Measurements from ENCODE around the gene LONRF2.
A peak's percentile ranks its signal among the peaks of the same experiment; 100 is the strongest.
"Not testable (repeated sequence)": the region's sequence is repeated elsewhere in the genome, so short reads cannot be mapped to it uniquely, and the experiment has no call there.

The LONRF2 gene

DNA sequence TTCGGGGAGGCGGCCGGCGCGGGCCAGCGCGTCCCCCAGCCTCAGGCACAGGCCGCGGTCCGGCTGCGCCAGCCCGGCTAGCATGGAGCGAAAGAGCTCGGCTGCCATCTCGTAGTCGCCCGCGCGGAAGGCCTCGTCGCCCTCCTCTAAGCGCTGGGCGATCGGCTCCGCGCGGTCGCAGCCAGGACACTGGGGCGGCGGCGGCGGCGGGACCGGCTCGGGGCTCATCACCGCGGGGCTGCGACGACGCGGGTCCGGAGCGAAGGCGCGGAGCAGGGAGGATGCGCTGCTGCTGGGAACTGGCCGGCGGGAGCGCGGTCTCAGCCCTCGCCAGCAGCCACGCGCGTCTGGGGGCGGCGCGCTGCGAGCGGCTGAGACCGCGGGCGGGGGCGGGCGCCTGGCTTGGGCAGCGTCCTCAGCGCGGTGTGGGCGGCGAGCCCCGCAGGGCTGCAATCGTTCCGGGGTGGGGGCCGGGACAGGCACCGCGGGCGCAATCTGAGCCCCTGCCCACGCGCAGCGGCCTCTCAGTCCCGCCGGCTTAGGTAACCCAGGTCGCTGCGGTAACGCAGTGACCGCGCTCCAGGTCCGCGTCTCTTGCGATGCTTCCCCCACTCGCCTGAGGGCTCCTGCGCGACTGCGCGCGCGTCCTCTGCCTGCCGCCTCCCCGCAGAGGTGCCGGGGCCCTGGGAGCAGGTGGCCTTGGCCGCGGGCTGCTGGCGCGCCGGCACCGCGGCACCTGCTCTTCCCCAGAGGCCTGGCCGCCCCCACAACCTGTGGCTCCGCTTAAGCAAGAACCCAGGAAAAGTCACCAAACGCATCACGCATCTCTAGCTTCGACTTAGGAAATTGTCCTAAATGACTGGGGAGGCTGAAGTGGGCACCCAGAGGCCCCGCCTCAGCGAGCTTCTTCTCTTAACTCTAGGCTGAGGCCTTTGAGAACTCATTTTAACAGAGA lies at the start of gene LONRF2:
Gene LONRF2 (minus strand): TSS at position 636 of the 955 bp plus-strand sequence. CDS start 408 bp downstream, at position 228.
- peak; percentile 57 for DNase-seq

DNA sequence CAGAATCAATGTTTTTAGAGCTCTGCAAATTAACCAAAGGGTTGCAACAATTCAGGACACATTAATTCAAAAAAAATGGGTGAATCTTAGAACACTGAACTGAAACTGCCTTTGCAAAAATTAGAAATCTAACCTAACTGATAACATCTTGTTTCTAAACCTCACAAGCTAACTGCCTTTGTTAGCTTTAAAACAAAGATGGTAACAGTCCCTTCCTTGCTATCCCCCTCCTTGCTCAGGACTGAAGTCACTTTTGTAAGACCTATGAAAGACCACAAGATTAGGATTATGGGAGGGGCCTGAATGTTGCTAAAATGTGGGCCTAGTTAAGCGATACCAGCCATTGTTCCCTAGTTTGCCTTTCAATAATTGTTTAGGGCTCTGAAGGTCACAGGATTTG lies 44.9 kb upstream of the LONRF2 start:
- DNase-seq: no peak

DNA sequence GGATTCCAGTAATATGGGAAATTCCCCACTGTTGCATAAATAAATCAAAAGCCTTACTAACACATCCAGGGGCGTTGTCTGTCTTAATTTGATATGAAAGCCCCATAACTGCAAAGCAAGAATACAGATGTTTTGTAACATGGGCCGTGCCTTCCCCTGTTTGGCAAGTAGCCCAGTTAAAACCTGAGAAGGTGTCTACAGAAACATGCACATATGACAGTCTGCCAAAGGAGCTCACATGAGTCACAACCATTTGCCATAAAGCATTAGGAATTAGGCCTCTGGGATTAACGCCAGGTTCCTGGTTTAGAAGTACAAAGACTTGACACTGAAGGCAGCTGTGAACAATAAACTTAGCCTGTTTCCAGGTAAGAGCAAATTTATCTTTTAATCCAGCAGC lies 43.1 kb upstream of the LONRF2 start:
- DNase-seq: no peak

DNA sequence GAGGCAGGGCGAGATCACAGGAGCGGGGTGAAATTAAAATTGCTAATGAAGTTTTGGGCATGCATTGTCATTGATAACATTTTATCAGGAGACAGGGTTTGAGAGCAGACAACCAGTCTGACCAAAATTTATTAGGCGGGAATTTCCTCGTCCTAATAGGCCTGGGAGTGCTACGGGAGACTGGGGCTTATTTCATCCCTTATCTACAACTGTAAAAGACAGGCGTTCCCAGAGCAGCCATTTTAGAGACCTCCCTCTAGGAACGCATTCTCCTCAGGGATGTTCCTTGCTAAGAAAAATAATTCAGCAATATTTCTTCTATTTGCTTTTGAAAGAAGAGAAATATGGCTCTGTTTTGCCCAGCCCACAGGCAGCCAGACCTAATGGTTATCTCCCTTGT lies 40.0 kb upstream of the LONRF2 start:
- not testable (repeated sequence) for DNase-seq

DNA sequence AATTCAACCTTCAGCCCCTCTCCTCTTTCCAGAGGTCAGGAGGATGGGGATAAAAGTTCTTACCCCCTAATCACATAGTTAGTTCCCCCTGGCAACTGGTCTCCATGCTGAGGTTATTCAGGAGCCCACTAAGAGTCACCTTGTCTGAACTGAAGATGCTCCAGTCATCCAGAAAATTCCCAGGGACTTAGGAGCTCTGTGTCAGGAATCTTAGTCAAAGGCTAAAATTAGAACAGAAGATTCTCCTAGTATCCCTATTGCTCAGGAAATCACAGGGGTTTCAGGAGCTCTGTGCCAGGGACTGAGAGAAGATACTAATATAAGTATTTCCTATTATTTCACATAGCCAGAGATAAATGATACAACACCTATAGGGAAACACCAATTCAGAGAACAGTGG lies 37.3 kb upstream of the LONRF2 start:
- no peak for DNase-seq

DNA sequence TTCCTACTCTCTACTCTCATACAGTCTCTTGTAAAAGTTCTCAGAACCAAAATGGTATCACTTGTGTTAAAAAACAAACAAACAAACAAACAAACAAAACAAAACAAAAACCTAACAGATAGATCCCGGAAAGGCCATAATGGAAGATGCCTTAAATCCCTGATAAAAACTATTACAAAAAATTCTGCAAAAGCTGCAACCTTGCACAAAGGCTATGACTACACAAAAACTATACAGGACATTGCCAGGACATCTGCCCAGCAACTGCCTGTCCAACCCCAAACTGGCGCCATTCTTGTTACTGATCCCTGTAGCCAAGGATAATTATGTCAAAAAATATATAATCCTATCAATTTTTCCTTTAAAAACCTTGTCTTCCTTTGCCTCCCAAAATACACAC lies 36.3 kb upstream of the LONRF2 start:
- DNase-seq: no peak

DNA sequence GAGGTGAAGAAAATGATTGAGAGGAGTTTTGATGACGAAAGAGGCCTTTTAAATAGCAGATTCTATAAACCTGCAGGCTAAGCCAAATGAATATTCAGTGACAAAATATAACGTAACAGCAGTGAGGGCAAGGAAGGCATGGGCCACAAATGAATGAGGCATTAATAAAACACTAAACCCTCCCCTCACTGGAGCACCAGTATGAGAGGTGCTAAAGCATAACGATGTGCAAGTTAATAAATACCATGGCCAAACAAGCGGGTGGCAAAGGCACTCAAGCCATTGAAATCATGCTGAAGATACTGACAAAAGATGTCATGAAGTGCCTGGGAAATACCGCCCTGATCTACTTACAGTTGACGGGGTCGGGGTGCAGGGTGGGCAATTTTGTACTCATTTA lies 30.2 kb upstream of the LONRF2 start:
- no peak for DNase-seq

DNA sequence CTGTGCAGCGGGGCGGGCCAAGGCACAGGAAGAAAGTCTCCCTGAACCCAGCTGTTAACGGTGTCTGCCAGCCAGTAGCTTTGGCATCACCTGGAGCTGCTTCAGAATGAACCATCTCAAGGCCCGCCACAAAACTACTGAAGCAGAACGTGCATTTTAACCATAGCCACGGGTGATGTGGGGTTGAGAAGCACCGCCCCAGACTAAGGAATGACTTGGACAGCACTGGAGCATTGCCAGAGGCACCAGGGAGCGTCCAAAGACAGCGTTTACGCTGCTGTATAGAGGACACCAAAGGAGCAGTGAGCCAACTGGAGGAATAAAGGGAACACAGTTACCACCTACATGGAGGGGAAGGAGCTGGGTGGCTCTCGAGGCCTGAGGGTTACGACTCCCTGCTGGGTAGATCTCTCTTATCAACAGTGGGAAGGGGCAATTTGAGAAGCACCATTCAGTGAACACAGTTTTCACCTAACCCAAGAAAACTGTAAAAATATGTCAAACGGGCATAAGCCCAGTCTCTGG lies 28.4 kb upstream of the LONRF2 start:
- DNase-seq: no peak

DNA sequence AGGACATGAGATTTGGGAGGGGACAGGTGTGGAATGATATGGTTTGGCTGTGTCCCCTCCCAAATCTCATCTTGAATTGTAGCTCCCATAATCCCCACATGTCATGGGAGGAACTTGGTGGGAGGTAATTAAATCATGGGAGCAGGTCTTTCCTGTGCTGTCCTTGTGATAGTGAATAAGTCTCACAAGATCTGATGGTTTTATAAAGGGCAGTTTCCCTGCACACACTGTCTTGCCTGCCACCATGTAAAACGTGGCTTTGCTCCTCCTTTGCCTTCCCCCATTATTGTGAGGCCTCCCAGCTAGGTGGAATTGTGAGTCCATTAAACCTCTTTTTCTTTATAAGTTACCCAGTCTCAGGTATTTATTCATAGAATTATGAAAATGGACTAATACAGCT lies 22.8 kb upstream of the LONRF2 start:
- DNase-seq: not testable (repeated sequence)

DNA sequence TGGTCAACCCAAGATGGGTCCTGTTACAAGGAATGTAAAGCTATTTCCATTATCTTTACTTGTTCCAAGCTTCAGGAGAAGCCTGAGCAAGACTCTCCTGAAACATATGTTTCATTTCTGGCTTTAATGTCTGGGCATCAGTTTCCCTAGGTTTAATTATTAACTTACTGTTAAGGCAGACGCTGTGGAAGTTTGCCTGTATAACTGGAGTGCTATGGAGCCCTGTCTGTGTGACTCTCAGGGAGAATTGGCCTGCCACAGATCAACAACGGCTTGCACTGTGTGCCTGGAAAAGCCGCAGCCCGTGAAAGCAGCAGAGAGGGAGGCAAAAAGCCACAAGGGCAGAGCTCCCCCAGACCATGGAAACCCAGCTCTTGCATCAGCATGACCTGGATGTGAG lies 22.1 kb upstream of the LONRF2 start:
- DNase-seq: peak; percentile 19

DNA sequence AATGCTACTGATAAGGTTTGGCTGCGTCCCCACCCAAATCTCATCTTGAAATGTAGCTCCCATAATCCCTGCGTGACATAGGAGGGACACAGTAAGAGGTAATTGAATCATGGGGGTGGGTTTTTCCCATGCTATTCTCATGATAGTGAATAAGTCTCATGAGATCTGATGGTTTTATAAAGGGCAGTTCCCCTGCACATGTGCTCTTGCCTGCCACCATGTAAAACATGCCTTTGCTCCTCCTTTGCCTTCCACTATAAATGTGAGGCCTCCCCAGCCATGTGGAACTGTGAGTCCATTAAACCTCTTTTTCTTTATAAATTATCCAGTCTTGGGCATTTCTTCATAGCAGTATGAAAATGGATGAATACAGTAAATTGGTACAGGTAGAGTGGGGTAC lies 20.2 kb upstream of the LONRF2 start:
- DNase-seq: not testable (repeated sequence)

DNA sequence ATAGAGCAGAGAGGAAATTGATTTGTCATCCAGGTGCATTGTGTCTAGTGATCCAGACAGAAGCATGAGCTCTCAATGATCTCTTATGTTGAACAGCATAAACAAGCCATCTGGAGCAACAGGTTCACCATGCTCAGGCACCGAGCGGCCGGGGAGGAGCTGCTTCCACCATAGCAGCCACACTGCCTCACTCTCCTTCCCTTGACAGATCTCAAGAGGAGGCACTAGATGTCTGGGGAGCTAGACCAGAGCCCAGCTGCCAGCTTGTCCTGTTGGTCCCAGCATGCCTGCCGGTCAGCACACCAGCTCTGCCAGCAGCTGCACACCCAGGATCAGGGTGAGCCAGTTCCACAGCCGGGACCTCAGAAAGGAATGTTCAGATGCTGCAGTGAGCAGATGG lies 17.5 kb upstream of the LONRF2 start:
- DNase-seq: no peak

DNA sequence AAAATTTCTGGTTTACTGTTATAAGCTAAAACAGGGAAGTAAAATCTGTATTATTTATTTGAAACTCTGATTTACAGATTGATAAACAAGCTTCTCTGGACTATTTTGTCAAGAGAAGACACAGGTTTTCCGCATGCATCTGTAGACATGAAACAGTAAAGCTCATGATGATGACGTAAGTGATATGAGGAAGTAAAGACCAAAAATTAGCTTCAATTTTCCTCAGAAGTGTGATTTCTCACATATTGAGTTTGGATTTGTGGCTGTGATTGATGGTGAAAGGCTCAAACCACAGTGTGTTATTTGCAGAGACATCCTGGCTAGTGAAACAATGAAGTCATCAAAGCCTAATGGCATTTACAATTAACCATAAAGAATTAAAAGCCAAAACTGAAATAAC lies 12.6 kb upstream of the LONRF2 start:
- no peak for DNase-seq

DNA sequence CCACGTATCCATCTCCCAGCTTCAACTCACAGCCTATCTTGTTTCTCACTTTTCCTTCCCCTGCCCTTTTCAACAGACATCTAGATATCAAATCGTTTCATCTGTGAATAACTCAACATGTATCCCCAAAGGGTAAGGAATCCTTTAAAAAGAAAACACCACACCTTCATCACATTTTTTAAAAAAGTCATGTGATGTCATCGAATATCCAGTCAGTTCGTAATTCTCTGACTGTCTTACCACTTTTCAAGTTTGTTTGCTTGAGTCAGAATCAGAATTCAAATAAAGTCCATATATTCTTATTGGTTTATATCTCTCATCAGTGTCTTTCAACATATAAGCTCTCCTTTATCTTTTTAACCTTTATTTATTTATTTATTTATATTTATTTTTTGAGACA lies 5.4 kb upstream of the LONRF2 start:
- no peak for DNase-seq

DNA sequence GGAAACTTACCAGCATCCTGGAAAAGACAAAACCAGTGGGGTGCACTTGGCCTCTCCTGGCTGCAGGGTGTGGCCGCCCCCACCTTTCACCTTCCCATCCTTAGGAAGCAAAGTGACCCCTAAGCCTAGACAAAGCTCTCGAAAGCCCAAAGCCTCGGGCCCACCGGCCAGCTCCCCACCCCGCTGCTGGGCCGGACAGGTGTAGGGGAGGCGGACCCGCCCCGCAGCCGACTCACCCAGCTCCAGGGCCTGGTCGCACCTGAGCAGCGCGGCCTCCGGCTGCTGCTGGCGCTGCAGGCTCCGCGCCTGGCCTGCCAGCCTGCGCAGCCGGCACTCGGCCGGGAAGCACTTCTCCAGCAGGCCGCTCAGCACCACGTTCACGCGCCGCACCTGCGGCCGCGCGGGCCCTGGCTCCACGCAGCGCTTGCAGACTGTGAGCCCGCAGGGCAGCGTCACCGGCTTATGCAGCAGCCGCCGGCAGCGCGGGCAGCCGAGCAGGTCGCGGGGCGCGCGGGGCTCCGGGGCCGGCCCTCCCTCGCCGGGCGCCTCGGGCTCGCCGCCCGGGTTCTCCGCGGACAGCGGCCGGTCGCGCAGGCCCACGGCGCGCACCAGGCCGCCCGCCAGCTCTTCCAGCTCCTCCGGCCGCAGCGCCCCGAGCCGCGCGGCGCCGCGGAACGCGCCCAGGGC lies 979 bp downstream of the LONRF2 start:
- peak; percentile 56 for DNase-seq

DNA sequence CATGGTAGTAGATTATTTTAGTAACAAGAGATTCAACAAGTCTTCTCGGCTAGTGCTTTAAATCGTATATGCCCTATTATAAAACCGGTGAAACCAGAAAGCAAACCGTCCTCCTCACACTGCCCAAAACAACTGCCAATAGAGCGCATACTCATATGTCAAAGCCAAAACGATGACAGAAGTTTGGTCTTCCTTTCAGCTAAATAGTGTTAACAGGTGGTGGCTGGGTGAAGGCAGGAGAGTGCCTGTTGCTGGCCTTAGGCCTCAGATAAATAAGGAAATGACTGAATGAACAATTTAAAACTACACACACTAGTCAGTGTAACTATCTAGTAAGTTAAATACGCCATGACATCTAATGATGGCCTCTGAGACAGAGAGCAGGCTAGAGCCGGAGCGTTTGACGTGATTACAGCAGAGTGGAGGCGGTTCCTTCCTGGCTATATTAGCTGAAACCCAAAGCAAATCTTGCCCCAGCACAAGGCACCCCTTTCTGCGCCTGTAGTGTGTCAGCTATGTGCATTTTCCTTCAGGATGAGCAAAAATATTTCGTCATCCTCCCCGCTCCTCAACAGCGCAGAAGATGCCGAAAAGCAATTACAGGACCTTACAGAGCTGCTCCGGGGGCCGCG lies 1.6 kb downstream of the LONRF2 start:
- DNase-seq: peak; percentile 69

DNA sequence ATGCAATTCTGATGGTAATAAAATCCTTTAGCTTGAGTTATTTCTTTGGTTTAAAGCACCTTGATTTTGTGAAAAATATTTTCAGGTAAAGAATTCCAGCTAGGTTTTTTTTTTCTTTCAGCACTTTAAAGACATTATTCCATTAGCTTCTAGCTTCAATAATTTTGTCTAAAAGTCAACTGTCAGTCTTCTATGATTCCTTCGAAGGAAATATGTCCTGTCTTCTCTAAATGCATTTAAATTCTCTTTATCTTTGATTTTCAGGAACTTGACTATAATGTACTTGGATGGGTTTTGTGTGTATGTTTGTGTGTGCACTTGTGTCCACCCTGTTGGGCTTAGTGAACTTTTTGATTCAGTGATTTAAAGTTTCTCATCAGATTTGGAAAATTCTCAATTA lies 4.7 kb downstream of the LONRF2 start:
- DNase-seq: no peak

DNA sequence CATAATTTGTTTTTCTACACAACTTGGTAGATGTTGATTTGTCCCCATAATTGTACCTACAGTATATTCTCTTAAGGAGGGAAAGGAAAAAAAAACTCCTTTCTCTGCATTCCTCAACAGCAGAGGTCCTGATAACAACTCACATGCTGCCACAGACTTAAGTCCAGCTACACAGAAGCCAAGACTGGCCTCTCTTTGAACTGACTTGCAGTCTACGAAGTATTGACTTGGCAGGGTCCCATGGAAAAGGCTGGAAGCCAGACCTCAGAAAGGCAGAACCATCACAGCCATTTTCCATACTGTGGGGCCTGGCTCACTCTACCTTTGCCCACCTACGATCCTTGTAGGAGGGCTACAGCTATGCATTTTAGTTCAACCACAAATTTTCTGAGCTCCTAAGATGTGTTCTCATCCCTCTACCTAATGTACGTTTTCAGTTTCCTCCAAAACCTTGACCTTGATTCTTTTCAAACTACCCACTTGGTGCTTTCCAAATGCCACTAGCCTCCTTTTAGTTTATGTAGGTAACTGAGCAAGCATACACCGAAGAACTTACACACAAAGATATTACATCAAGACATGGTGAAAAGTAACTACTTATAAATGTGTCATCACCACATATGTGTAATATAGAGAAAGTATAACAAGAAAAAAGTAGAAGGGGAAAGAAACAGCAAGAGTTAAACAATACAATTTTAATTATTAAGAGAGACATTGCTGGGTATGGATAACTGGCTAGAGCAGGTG lies 12.2 kb downstream of the LONRF2 start:
- DNase-seq: no peak

DNA sequence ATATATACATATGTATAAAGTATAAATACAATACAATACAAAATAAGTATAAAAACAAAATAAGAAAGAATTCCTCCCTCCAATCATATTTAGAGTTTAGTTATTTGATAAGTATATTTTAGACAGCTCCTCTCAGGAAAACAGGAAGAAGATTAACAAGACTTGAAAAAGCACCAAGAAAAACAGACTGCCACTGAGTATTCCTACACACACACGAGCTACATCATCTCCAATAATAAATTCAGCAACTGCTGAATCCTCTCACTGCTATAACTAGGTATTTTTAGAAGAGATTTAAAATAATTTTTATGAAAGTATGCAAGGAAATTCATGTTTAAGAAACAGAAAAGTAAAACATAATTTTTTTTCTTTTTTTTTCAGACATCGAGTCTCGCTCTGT lies 13.0 kb downstream of the LONRF2 start:
- no peak for DNase-seq

DNA sequence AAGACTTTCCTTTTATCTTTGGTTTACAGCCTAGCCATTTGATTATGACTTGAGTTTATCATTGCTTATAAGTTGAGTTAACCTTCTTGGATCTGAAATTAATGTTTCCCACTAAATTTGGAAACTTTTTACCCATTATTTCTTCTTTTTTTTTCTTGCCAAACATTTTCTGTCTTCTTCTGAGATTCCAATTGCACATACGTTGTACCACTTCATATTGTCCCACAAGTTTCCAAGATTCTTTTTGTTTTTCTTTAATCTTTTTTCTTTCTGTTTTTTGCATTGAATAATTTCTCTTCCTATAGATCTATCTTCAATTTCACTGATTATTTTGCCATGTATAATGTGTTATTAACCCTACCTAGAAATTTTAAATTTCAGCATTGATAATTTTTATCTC lies 18.6 kb downstream of the LONRF2 start:
- no peak for DNase-seq

DNA sequence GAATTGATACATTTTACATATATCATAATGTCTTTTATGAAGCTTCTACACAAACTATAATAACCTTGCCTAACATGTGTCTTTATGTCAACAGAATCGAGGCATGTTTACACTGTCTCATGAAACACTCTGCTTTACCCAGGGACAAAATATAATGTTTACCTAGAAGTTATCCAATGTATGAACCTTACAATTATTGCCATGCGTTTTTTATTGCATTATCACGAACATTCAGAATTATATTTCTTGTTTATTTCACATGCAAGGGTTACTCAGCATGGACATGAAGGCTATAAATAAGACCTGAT lies 19.8 kb downstream of the LONRF2 start:
- DNase-seq: no peak

DNA sequence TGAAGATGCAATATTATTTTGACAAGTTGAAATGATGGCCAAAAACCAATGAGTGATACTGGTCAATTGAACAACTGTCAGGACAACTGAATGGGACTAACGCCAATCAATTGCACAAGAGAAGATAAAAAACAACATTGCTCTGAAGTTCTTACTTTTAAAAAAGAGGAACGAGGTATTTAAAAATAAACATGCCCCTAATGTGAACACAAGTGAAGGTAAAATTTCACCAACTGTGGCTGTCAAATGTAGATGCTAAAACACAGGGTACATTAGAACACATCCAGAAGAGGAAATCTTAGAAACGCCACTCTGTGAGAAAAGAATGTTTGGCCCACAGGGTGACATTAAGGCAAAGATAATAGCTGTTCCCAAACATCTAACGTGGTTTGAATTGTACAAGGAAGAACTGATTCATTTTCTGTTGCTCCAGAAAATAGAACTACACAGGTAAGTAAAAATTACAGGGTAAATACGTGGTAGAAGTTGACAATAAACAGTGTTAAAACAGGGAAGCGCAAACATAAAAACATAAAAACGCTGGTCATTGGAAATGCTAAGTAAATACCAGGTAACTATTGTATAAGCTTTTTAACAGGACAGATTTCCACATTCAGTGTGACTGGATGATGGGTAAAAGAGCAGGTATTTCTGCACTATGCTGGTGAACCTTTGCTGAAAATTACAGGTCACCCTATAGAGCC lies 20.3 kb downstream of the LONRF2 start:
- no peak for DNase-seq
